Vagina (tissue), 1 donor: Measurements from ENCODE around the gene PTPRCAP. TPM values are rescaled to one million over a fixed set of nuclear protein-coding genes. Genes with fewer than 3 reads are reported as not detected.

Source experiments
- small RNA-seq: library from RNA; depleted of rRNA; stranded (forward); fragments of <200 nt; gene quantifications from one replicate; pipeline ENCODE3, GENCODE V24; 2016
- total RNA-seq: library from RNA; depleted of rRNA; stranded (reverse); fragments of >200 nt; gene quantifications from one replicate; pipeline ENCODE4 v1.2.3, GENCODE V29; 2016

PTPRCAP gene
- total RNA-seq, 1 donor from 2014 or later = 18.2 TPM

Small RNA genes lying within 50 kb of the gene (small RNA-seq; reads per million reads assigned to genes)
- not detected for gene RNU6-1238P

Other genes with a start within 250 kb of the PTPRCAP start
- 100 TPM for gene GRK2, start 171.2 kb downstream of the PTPRCAP start, total RNA-seq
- 62.9 TPM for gene ANKRD13D, start 148.4 kb downstream of the PTPRCAP start, total RNA-seq
- gene SSH3, start 134.2 kb downstream of the PTPRCAP start, total RNA-seq = 98.0 TPM
- gene POLD4, start 84.1 kb downstream of the PTPRCAP start, total RNA-seq = 80.0 TPM
- 20.6 TPM for gene CLCF1, start 64.1 kb downstream of the PTPRCAP start, total RNA-seq
- gene RAD9A, start 45.7 kb downstream of the PTPRCAP start, total RNA-seq = 20.6 TPM
- 102 TPM for gene PPP1CA, start 35.8 kb downstream of the PTPRCAP start, total RNA-seq
- 6.6 TPM for gene TBC1D10C, start 33.6 kb downstream of the PTPRCAP start, total RNA-seq
- gene CARNS1, start 22.0 kb downstream of the PTPRCAP start, total RNA-seq = 1.7 TPM
- gene RPS6KB2, start 9.2 kb downstream of the PTPRCAP start, total RNA-seq = 50.6 TPM
- gene CORO1B, start 5.8 kb upstream of the PTPRCAP start, total RNA-seq = 70.7 TPM
- gene GPR152, start 15.0 kb upstream of the PTPRCAP start, total RNA-seq = not detected
- gene CABP4, start 17.7 kb upstream of the PTPRCAP start, total RNA-seq = 0.98 TPM
- 88.6 TPM for gene TMEM134, start 31.6 kb upstream of the PTPRCAP start, total RNA-seq
- gene AIP, start 45.3 kb upstream of the PTPRCAP start, total RNA-seq = 82.7 TPM
- gene PITPNM1, start 67.7 kb upstream of the PTPRCAP start, total RNA-seq = 21.9 TPM
- 46.4 TPM for gene CDK2AP2, start 70.5 kb upstream of the PTPRCAP start, total RNA-seq
- gene CABP2, start 85.8 kb upstream of the PTPRCAP start, total RNA-seq = not detected
- 2,739 TPM for gene GSTP1, start 146.1 kb upstream of the PTPRCAP start, total RNA-seq
- gene NDUFV1, start 169.3 kb upstream of the PTPRCAP start, total RNA-seq = 254 TPM
- gene NUDT8, start 192.3 kb upstream of the PTPRCAP start, total RNA-seq = 23.8 TPM
- not detected for gene TBX10, start 202.1 kb upstream of the PTPRCAP start, total RNA-seq
- not detected for gene ACY3, start 213.0 kb upstream of the PTPRCAP start, total RNA-seq
- 19.9 TPM for gene ALDH3B2, start 236.9 kb upstream of the PTPRCAP start, total RNA-seq